ENCODE data around the gene DNASE1L2.

GRCh38 chr16:2238838-2239675 lies 2.8 kb downstream of the DNASE1L2 start:
- TF ChIP-seq CTCF (IDR thresholded peaks at IDR 0.05) (no peak), POLR2A (IDR thresholded peaks at IDR 0.05) (no peak)
